ENCODE data around the gene LINGO4. TPM values are rescaled to one million over a fixed set of nuclear protein-coding genes. Genes with fewer than 3 reads are reported as not detected.

Gene LINGO4
- total and polyA plus RNA-seq, 4 donors, result 0.05 to 0.40 (median 0.12) TPM; not detected in 1

- DNase-seq, result peak in 1 of 3 donors; percentile 9
- Histone ChIP-seq H3K9ac (ENCODE audit: insufficient read depth in 1 of 2, low read length in 2 of 2) (no peak overlapping the region), H3K36me3 (ENCODE audit: control insufficient read depth in 4 of 4, insufficient read depth in 4 of 4, low read length in 4 of 4) (no peaks in the 10 kb centered on the region), H3K27me3 (ENCODE audit: control insufficient read depth in 3 of 3, insufficient read depth in 3 of 3, low read length in 2 of 3) (no peaks in the 10 kb centered on the region), H3K4me3 (no peak overlapping the region), H3K27ac (ENCODE audit: low read depth in 1 of 2, low read length in 1 of 2) (no peak overlapping the region), H3K4me1 (ENCODE audit: control insufficient read depth in 5 of 5, insufficient read depth in 5 of 5, low read length in 5 of 5) (peaks cover 0 to 40% (median 14%) of the 10 kb centered on the region in 5 donors), H3K9me3 (ENCODE audit: control insufficient read depth in 4 of 4, insufficient read depth in 3 of 4, low read length in 3 of 4) (no peaks in the 10 kb centered on the region)
- no peak for ATAC-seq (ENCODE audit: insufficient read depth, low FRiP score)
- WGBS, 2 donors, result 92 to 93% methylated on average over 4 of the region's 4 CpGs
- no peak for TF ChIP-seq CTCF (IDR thresholded peaks at IDR 0.05; ENCODE audit: control extremely low read depth, extremely low read depth)
Measured at GRCh38 chr1:151852733-151853132, 47.5 kb upstream of the LINGO4 start.

- 89 to 90% methylated on average over 8 of the region's 8 CpGs for WGBS, 2 donors
- no peak for ATAC-seq (ENCODE audit: insufficient read depth, low FRiP score)
- Histone ChIP-seq H3K4me1 (ENCODE audit: control insufficient read depth in 5 of 5, insufficient read depth in 5 of 5, low read length in 5 of 5) (peaks cover 0 to 42% (median 14%) of the 10 kb centered on the region in 5 donors), H3K27ac (ENCODE audit: low read depth in 1 of 2, low read length in 1 of 2) (no peak overlapping the region), H3K36me3 (ENCODE audit: control insufficient read depth in 4 of 4, insufficient read depth in 4 of 4, low read length in 4 of 4) (no peaks in the 10 kb centered on the region), H3K9ac (ENCODE audit: insufficient read depth in 1 of 2, low read length in 2 of 2) (no peak overlapping the region), H3K27me3 (ENCODE audit: control insufficient read depth in 3 of 3, insufficient read depth in 3 of 3, low read length in 2 of 3) (no peaks in the 10 kb centered on the region), H3K9me3 (ENCODE audit: control insufficient read depth in 4 of 4, insufficient read depth in 3 of 4, low read length in 3 of 4) (no peaks in the 10 kb centered on the region), H3K4me3 (no peak overlapping the region)
- TF ChIP-seq CTCF (IDR thresholded peaks at IDR 0.05; ENCODE audit: control extremely low read depth, extremely low read depth), result no peak
- peak in 1 of 3 donors; percentile 4 for DNase-seq
Measured at GRCh38 chr1:151851886-151852285, 46.7 kb upstream of the LINGO4 start.

- no peak for ATAC-seq (ENCODE audit: insufficient read depth, low FRiP score)
Measured at GRCh38 chr1:151849871-151850270, 44.7 kb upstream of the LINGO4 start.

More at GRCh38 chr1:151849871-151850270, 44.7 kb upstream of the LINGO4 start:
- no peaks in the 10 kb centered on the region for H3K36me3 ChIP-seq (ENCODE audit: control insufficient read depth in 4 of 4, insufficient read depth in 4 of 4, low read length in 4 of 4)
- no peaks in the 10 kb centered on the region for H3K9me3 ChIP-seq (ENCODE audit: control insufficient read depth in 4 of 4, insufficient read depth in 3 of 4, low read length in 3 of 4)
- no peak for DNase-seq
- no peak for TF ChIP-seq CTCF (IDR thresholded peaks at IDR 0.05; ENCODE audit: control extremely low read depth, extremely low read depth)
- no peaks in the 10 kb centered on the region for H3K27me3 ChIP-seq (ENCODE audit: control insufficient read depth in 3 of 3, insufficient read depth in 3 of 3, low read length in 2 of 3)
- no peak overlapping the region for H3K27ac ChIP-seq (ENCODE audit: low read depth in 1 of 2, low read length in 1 of 2)
- no peak overlapping the region for H3K9ac ChIP-seq (ENCODE audit: insufficient read depth in 1 of 2, low read length in 2 of 2)
- peaks cover 0 to 35% (median 14%) of the 10 kb centered on the region in 5 donors for H3K4me1 ChIP-seq (ENCODE audit: control insufficient read depth in 5 of 5, insufficient read depth in 5 of 5, low read length in 5 of 5)
- H3K4me3 ChIP-seq, result no peak overlapping the region

Data from lung (tissue), 12 donors.